Measurements from ENCODE around the gene SLC38A9.
"Not testable (repeated sequence)": the region's sequence is repeated elsewhere in the genome, so short reads cannot be mapped to it uniquely, and the experiment has no call there.

The SLC38A9 gene, protein sequence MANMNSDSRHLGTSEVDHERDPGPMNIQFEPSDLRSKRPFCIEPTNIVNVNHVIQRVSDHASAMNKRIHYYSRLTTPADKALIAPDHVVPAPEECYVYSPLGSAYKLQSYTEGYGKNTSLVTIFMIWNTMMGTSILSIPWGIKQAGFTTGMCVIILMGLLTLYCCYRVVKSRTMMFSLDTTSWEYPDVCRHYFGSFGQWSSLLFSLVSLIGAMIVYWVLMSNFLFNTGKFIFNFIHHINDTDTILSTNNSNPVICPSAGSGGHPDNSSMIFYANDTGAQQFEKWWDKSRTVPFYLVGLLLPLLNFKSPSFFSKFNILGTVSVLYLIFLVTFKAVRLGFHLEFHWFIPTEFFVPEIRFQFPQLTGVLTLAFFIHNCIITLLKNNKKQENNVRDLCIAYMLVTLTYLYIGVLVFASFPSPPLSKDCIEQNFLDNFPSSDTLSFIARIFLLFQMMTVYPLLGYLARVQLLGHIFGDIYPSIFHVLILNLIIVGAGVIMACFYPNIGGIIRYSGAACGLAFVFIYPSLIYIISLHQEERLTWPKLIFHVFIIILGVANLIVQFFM

DNA sequence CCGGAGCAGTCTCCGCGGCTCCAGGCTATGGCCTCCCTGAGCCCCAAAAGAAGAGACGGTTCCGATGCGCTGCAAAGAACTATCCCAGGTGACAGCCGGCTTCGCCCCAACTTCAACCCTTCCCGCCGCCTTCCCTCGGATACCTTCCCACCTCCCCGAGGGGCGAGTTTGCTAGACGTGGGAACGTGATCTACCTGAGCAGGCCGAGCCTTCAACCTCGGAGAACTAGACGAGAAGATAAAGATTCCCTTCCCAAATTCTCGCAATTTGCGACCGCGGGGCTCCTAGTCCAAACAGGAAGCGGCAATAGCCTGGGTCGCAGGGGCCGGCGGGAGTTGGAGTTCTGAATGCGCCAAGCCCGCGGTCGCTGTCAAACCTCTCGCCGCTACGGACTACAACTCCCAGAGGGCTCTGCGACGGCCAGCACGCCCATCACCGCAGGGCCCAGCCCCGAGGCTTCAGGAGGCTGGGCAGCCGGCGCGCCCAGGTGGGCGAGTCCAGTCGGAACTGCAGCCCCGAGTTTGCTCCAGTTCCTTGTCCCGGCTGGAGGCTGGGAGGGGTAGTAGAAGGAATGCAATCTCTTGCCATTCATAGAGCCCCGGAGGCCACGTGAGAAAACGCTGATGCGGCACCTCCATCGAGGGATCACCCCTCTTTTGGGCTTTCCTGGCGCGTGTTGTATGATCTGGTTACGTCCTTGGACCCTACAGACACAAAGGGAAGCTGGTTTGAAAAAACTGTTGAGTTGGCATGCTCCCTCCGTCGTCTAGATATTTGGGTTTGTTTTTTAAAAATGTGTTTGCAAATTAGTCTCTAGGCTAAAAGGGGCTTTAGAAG, at the start of gene SLC38A9:
Gene SLC38A9 (minus strand): TSS at position 302 of the 837 bp plus-strand sequence. CDS start 14,366 bp downstream, outside the sequence.
- peak; percentile 85 to 88 for DNase-seq (ENCODE audit: low read depth in 2 of 2)

GRCh38 chr5:55761721-55762120, 49.6 kb upstream of the SLC38A9 start:
- DNase-seq (ENCODE audit: low read depth in 2 of 2) = not testable (repeated sequence)

GRCh38 chr5:55758714-55759113, 46.6 kb upstream of the SLC38A9 start:
- DNase-seq (ENCODE audit: low read depth in 2 of 2) = no peak

- no peak for DNase-seq (ENCODE audit: low read depth in 2 of 2)
Measured at GRCh38 chr5:55758231-55758630, 46.1 kb upstream of the SLC38A9 start.

- DNase-seq (ENCODE audit: low read depth in 2 of 2) = no peak
Measured at GRCh38 chr5:55750499-55750898, 38.4 kb upstream of the SLC38A9 start.

- DNase-seq (ENCODE audit: low read depth in 2 of 2) = no peak
Measured at GRCh38 chr5:55750063-55750462, 37.9 kb upstream of the SLC38A9 start.

- DNase-seq (ENCODE audit: low read depth in 2 of 2) = no peak
Measured at GRCh38 chr5:55749387-55749786, 37.3 kb upstream of the SLC38A9 start.

DNA sequence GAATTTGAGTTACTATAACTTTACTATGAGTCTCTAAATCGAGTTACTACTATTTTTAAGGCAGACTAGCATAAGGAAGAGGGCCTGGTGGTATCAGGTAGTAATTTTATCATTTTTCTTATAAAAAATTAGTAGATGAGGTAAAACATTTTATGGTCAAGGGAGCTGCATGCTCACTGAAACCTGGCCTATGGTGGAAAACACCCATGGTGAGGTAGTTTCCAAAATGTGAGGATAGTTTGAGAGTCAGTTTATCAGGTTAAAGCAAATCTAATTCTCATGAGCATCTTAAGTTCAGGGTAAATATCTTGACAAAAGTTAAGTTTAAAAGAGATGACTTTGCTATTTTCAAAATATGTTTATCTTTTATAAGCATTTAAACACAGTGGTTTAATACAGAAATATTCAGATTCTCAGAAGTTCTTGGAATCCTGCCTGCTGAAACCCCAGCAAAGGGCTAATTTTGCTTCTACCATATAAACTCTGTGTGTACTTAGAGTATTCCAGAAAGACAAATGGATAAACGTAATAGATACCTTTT, 35.7 kb upstream of the SLC38A9 start:
- no peak for DNase-seq (ENCODE audit: low read depth in 2 of 2)

GRCh38 chr5:55742778-55743177, 30.7 kb upstream of the SLC38A9 start:
- DNase-seq (ENCODE audit: low read depth in 2 of 2) = no peak

GRCh38 chr5:55737793-55738192, 25.7 kb upstream of the SLC38A9 start, which contains the start of gene DDX4:
TSS of gene DDX4 (plus strand) at chr5:55738061. CDS start at chr5:55738964, 903 bp downstream.
- DNase-seq (ENCODE audit: low read depth in 2 of 2) = no peak

GRCh38 chr5:55734658-55735057, 22.5 kb upstream of the SLC38A9 start:
- no peak for DNase-seq (ENCODE audit: low read depth in 2 of 2)

- no peak for DNase-seq (ENCODE audit: low read depth in 2 of 2)
Measured at GRCh38 chr5:55732585-55732984, 20.5 kb upstream of the SLC38A9 start.

DNA sequence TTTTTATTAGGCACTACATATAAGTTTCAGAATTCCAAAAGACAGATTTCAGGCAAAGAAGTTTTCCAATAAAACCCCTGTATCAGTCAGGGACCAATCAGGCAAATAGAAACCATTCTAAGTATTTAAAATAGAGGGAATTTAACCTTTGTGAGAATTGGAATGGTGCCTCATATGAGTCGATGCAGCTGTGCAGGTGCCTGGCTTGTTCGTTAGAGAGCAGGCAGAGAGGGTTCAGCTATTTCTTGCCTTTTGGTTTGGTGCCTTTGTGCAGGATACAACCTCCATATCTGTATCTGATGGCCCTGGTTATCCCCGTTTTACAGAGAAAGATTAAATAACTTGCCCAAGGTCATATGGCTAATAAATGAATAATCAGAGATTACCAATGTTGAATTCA, 19.7 kb upstream of the SLC38A9 start:
- no peak for DNase-seq (ENCODE audit: low read depth in 2 of 2)

DNA sequence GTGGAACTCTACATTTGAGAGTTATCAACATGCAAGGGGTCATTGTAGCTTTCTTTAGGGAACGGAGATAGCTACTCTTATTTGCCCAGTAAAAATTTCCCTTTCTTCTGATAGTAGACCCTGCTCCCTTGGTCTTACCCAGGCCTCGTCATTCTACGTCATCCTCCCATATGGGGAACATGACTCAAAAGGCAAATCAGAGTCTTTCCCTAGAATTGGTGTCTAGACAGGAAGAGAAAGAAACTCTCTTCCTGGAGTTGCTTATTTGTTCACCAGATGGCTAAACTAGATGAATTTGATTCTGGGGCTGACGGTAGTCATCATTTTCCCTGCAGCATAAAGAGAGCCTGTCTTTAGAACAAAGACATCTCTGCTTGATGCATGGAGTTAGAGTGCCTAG, 12.2 kb upstream of the SLC38A9 start:
- no peak for DNase-seq (ENCODE audit: low read depth in 2 of 2)

GRCh38 chr5:55720188-55720703, 8.1 kb upstream of the SLC38A9 start:
- DNase-seq (ENCODE audit: low read depth in 2 of 2) = no peak

DNA sequence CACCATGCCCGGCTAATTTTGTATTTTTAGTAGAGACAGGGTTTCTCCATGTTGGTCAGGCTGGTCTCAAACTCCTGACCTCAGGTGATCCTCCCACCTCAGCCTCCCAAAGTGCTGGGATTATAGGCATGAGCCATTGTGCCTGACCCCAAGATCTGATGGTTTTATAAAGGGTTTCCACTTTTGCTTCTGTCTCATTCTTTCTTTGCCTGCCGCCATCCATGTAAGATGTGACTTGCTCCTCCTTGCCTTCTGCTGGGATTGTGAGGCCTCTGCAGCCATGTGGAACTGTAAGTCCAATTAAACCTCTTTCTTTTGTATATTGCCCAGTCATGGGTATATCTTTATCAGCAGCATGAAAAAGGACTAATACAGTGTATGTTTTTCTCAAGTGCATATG, 6.9 kb upstream of the SLC38A9 start:
- DNase-seq (ENCODE audit: low read depth in 2 of 2) = not testable (repeated sequence)

DNA sequence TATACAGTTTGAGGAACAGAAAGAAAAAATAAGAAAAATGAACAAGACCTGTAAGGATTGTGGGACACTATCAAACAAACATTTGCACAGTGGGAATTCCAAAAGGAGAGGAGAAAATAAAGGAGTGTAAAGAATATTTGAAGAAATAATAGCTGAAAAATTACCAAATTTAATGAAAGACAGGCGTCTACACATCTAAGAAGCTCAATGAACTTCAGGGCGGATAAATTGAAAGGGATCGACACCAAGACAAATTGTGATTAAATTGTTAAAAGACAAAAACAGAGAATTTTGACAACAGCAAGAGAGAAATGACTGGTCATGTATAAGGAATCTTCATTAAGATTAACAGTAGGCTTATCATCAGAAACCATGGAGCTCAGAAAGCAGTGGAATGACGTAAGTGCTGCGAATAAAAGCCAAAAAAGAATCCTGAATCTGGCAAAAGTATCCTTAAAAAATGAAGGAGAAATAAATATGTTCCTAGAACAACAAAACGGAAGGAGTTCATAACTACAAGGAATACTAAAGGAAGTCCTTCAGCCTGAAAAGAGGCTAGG, 3.5 kb upstream of the SLC38A9 start:
- DNase-seq (ENCODE audit: low read depth in 2 of 2) = no peak

- DNase-seq (ENCODE audit: low read depth in 2 of 2) = no peak
Measured at GRCh38 chr5:55714749-55715148, 2.6 kb upstream of the SLC38A9 start.

- DNase-seq (ENCODE audit: low read depth in 2 of 2) = no peak
Measured at GRCh38 chr5:55714339-55714738, 2.2 kb upstream of the SLC38A9 start.

DNA sequence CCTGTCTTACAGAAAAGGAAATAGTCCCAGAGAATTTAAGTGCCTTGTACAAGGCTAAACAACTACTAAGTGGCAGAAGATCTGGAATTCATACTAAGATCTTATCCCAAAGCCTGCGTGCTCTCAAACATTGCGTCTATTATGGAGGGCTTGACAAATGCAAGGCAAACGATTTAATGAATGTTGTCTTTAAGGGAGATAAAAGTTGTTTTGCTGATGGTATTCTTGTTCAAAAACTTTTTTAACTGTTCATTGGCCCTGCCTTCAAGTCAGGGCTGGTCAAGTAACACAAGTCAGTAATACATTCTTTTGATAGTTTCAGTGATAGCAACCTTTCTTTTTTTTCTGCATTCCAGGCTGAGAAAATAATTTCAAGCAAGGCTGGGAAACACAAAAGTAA, 1.7 kb upstream of the SLC38A9 start:
- no peak for DNase-seq (ENCODE audit: low read depth in 2 of 2)

GRCh38 chr5:55711507-55712022, 559 bp downstream of the SLC38A9 start:
- no peak for DNase-seq (ENCODE audit: low read depth in 2 of 2)

Measured in stimulated activated CD4-positive, alpha-beta T cell treated with anti-CD3 and anti-CD28 coated beads, Interleukin-1b, Interleukin-23, amount 100 ng/mL, for 4 hours (primary cell).